ENCODE results near the gene LIN37. TPM values are rescaled to one million over a fixed set of nuclear protein-coding genes. Genes with fewer than 3 reads are reported as not detected.

Gene LIN37
- total RNA-seq, 1 donor: 13.8 TPM

Other genes with a start within 250 kb of the LIN37 start
- gene DMKN, start 234.9 kb upstream of the LIN37 start, total RNA-seq: 0.97 and 2.2 TPM in 2 replicates
- gene SBSN, start 220.3 kb upstream of the LIN37 start, total RNA-seq: under 0.01 TPM in 1 of 2 replicates, not detected in the other
- gene GAPDHS, start 215.1 kb upstream of the LIN37 start, total RNA-seq: not detected in 2 replicates
- 77.3 and 81.2 TPM in 2 replicates for gene TMEM147, start 202.9 kb upstream of the LIN37 start, total RNA-seq
- gene ATP4A, start 184.9 kb upstream of the LIN37 start, total RNA-seq: not detected in 2 replicates
- not detected in 2 replicates for gene PMIS2, start 162.4 kb upstream of the LIN37 start, total RNA-seq
- 6.5 and 6.8 TPM in 2 replicates for gene HAUS5, start 135.8 kb upstream of the LIN37 start, total RNA-seq
- 41.0 and 54.1 TPM in 2 replicates for gene RBM42, start 119.5 kb upstream of the LIN37 start, total RNA-seq
- under 0.01 and 0.86 TPM in 2 replicates for gene ETV2, start 106.8 kb upstream of the LIN37 start, total RNA-seq
- 165 and 215 TPM in 2 replicates for gene COX6B1, start 100.3 kb upstream of the LIN37 start, total RNA-seq
- not detected in 2 replicates for gene UPK1A, start 82.1 kb upstream of the LIN37 start, total RNA-seq
- gene ZBTB32, start 44.0 kb upstream of the LIN37 start, total RNA-seq: not detected in 2 replicates
- 5.6 and 7.4 TPM in 2 replicates for gene KMT2B, start 30.6 kb upstream of the LIN37 start, total RNA-seq
- gene IGFLR1, start 6.1 kb upstream of the LIN37 start, total RNA-seq: 0.43 and 0.64 TPM in 2 replicates
- gene U2AF1L4, start 3.2 kb upstream of the LIN37 start, total RNA-seq: 4.7 and 5.8 TPM in 2 replicates
- 14.7 and 18.7 TPM in 2 replicates for gene PSENEN, start 2.9 kb upstream of the LIN37 start, total RNA-seq
- 20.7 and 44.8 TPM in 2 replicates for gene HSPB6, start 8.5 kb downstream of the LIN37 start, total RNA-seq
- 8.7 and 9.5 TPM in 2 replicates for gene PROSER3, start 9.6 kb downstream of the LIN37 start, total RNA-seq
- 1.7 and 2.3 TPM in 2 replicates for gene ARHGAP33, start 27.0 kb downstream of the LIN37 start, total RNA-seq
- gene PRODH2, start 64.3 kb downstream of the LIN37 start, total RNA-seq: not detected in 2 replicates
- gene NPHS1, start 103.9 kb downstream of the LIN37 start, total RNA-seq: not detected in 2 replicates
- gene KIRREL2, start 108.3 kb downstream of the LIN37 start, total RNA-seq: under 0.01 TPM in 1 of 2 replicates, not detected in the other
- gene APLP1, start 120.0 kb downstream of the LIN37 start, total RNA-seq: 3.5 and 4.2 TPM in 2 replicates
- 3.0 and 3.5 TPM in 2 replicates for gene NFKBID, start 152.0 kb downstream of the LIN37 start, total RNA-seq
- gene HCST, start 154.0 kb downstream of the LIN37 start, total RNA-seq: 0.43 and 0.64 TPM in 2 replicates
- not detected in 2 replicates for gene TYROBP, start 159.7 kb downstream of the LIN37 start, total RNA-seq
- 3.5 and 6.8 TPM in 2 replicates for gene LRFN3, start 187.8 kb downstream of the LIN37 start, total RNA-seq
- gene SDHAF1, start 246.6 kb downstream of the LIN37 start, total RNA-seq: 12.5 and 15.5 TPM in 2 replicates